Measurements from ENCODE around the gene PCDHA4. TPM values are rescaled to one million over a fixed set of nuclear protein-coding genes. Genes with fewer than 3 reads are reported as not detected.
"Not testable (repeated sequence)": the region's sequence is repeated elsewhere in the genome, so short reads cannot be mapped to it uniquely, and the experiment has no call there.

Gene PCDHA4
- polyA plus RNA-seq, 6 donors from 2014 or later = not detected

GRCh38 chr5:140828362-140828737 is 21.5 kb downstream of the PCDHA4 start:
- Mint-ChIP-seq H3K4me1 (no peaks in the 10 kb centered on the region), H3K27me3 (peaks cover 27 to 40% (median 33%) of the 10 kb centered on the region in 3 donors), H3K27ac (no peak overlapping the region), H3K9me3 (peaks cover 2 to 61% (median 33%) of the 10 kb centered on the region in 7 donors), H3K36me3 (peaks cover 0 to 24% of the 10 kb centered on the region in 2 donors), H3K4me3 (peak overlapping the region in 1 of 8 donors; percentile 29)
- ATAC-seq (ENCODE audit: low read depth in 2 of 2) (no peak), DNase-seq (no peak)

- not testable (repeated sequence) for H3K4me3 Mint-ChIP-seq; ATAC-seq (ENCODE audit: low read depth in 2 of 2); DNase-seq; H3K27ac Mint-ChIP-seq; H3K4me1 Mint-ChIP-seq
- H3K36me3 Mint-ChIP-seq = peaks cover 0 to 24% of the 10 kb centered on the region in 2 donors
- H3K27me3 Mint-ChIP-seq = peaks cover 32 to 45% (median 42%) of the 10 kb centered on the region in 3 donors
- H3K9me3 Mint-ChIP-seq = peaks cover 6 to 72% (median 37%) of the 10 kb centered on the region in 7 donors
These were observed 22.9 kb downstream of the PCDHA4 start for GRCh38 chr5:140829511-140830501.

- Mint-ChIP-seq H3K9me3 (peaks cover 7 to 40% (median 26%) of the 10 kb centered on the region in 7 donors), H3K4me3 (peak within 1 kb of the TSS in 2 of 8 donors; percentile 5 to 6), H3K27me3 (peaks cover 17 to 25% (median 21%) of the 10 kb centered on the region in 3 donors), H3K36me3 (peaks cover 0 to 20% of the 10 kb centered on the region in 2 donors), H3K27ac (peak within 1 kb of the TSS in 1 of 6 donors; percentile 28), H3K4me1 (no peaks in the 10 kb centered on the region)
- ATAC-seq (ENCODE audit: low read depth in 2 of 2) = no peak
- no peak for DNase-seq
These were observed 27.1 kb downstream of the PCDHA4 start, which contains the start of gene PCDHA7 for GRCh38 chr5:140833993-140834392. TSS of gene PCDHA7 (plus strand) at chr5:140834269. CDS start at chr5:140834384, 115 bp downstream.

- Mint-ChIP-seq H3K27ac (peak overlapping the region in 1 of 6 donors; percentile 28), H3K36me3 (peaks cover 0 to 20% of the 10 kb centered on the region in 2 donors), H3K9me3 (peaks cover 7 to 40% (median 24%) of the 10 kb centered on the region in 7 donors), H3K27me3 (peaks cover 18 to 22% (median 21%) of the 10 kb centered on the region in 3 donors), H3K4me3 (peak overlapping the region in 1 of 8 donors; percentile 5)
- not testable (repeated sequence) for DNase-seq; H3K4me1 Mint-ChIP-seq; ATAC-seq (ENCODE audit: low read depth in 2 of 2)
These were observed 27.7 kb downstream of the PCDHA4 start for GRCh38 chr5:140834439-140835008.

- Mint-ChIP-seq H3K36me3 (peaks cover 0 to 28% of the 10 kb centered on the region in 2 donors), H3K4me1 (no peaks in the 10 kb centered on the region), H3K27me3 (peaks cover 27 to 31% (median 31%) of the 10 kb centered on the region in 3 donors), H3K4me3 (no peak overlapping the region), H3K27ac (no peak overlapping the region), H3K9me3 (peaks cover 13 to 49% (median 27%) of the 10 kb centered on the region in 7 donors)
- ATAC-seq (ENCODE audit: low read depth in 2 of 2) (no peak), DNase-seq (no peak)
These were observed 29.0 kb downstream of the PCDHA4 start for GRCh38 chr5:140835622-140836510.

GRCh38 chr5:140840978-140841962 is 34.4 kb downstream of the PCDHA4 start, which contains the start of gene PCDHA8:
TSS of gene PCDHA8 (plus strand) at chr5:140841187. CDS start at chr5:140841322, 135 bp downstream.
- Mint-ChIP-seq H3K9me3 (peaks cover 5 to 36% (median 14%) of the 10 kb centered on the region in 7 donors), H3K4me3 (peak within 1 kb of the TSS in 2 of 8 donors; percentile 58 to 68), H3K27ac (peak within 1 kb of the TSS in 1 of 6 donors; percentile 94), H3K4me1 (no peaks in the 10 kb centered on the region), H3K27me3 (peaks cover 10 to 30% (median 17%) of the 10 kb centered on the region in 3 donors), H3K36me3 (peaks cover 0 to 15% of the 10 kb centered on the region in 2 donors)
- ATAC-seq (ENCODE audit: low read depth in 2 of 2) (no peak), DNase-seq (no peak)

GRCh38 chr5:140842798-140843733 is 36.2 kb downstream of the PCDHA4 start:
- Mint-ChIP-seq H3K27ac (no peak overlapping the region), H3K4me1 (no peaks in the 10 kb centered on the region), H3K4me3 (no peak overlapping the region), H3K27me3 (peaks cover 16 to 39% (median 29%) of the 10 kb centered on the region in 3 donors), H3K36me3 (peaks cover 0 to 15% of the 10 kb centered on the region in 2 donors), H3K9me3 (peaks cover 6 to 36% (median 16%) of the 10 kb centered on the region in 7 donors)
- ATAC-seq (ENCODE audit: low read depth in 2 of 2) (no peak), DNase-seq (no peak)

GRCh38 chr5:140848139-140849102 is 41.6 kb downstream of the PCDHA4 start, which contains the start of gene PCDHA9:
TSS of gene PCDHA9 (plus strand) at chr5:140848382. CDS start at chr5:140848496, 114 bp downstream.
- ATAC-seq (ENCODE audit: low read depth in 2 of 2); H3K36me3 Mint-ChIP-seq; H3K27ac Mint-ChIP-seq: not testable (repeated sequence)

GRCh38 chr5:140849831-140850634 is 43.2 kb downstream of the PCDHA4 start:
- not testable (repeated sequence) for H3K4me1 Mint-ChIP-seq; H3K36me3 Mint-ChIP-seq; DNase-seq; ATAC-seq (ENCODE audit: low read depth in 2 of 2)
- Mint-ChIP-seq H3K27ac (peak overlapping the region in 1 of 6 donors; percentile 24), H3K9me3 (peaks cover 0 to 16% (median 0%) of the 10 kb centered on the region in 7 donors), H3K4me3 (peak overlapping the region in 1 of 8 donors; percentile 35), H3K27me3 (peaks cover 14 to 26% (median 20%) of the 10 kb centered on the region in 3 donors)

More at GRCh38 chr5:140848139-140849102, 41.6 kb downstream of the PCDHA4 start, which contains the start of gene PCDHA9:
- H3K27me3 Mint-ChIP-seq = peaks cover 12 to 25% (median 20%) of the 10 kb centered on the region in 3 donors
- H3K4me1 Mint-ChIP-seq, DNase-seq, H3K4me3 Mint-ChIP-seq: not testable (repeated sequence)
- peaks cover 0 to 16% (median 5%) of the 10 kb centered on the region in 7 donors for H3K9me3 Mint-ChIP-seq
